Mononuclear cell (primary cell): Measurements from ENCODE around the gene BANF1. TPM values are rescaled to one million over a fixed set of nuclear protein-coding genes. Genes with fewer than 3 reads are reported as not detected.

Experiments
- H3K27me3 ChIP-seq: 2 replicates; pipeline ENCODE4 v1.6.0; 2011; ENCODE audit warnings: low read length, control low read depth; ENCODE audit not compliant: insufficient read depth
- H3K4me1 ChIP-seq: 2 replicates; pipeline ENCODE4 v1.5.1; 2011; ENCODE audit warnings: mild to moderate bottlenecking, low read length, control low read depth; ENCODE audit not compliant: insufficient read depth
- H3K4me3 ChIP-seq: 2 replicates; pipeline ENCODE4 v1.5.1; 2011; ENCODE audit warnings: mild to moderate bottlenecking, low read length, moderate library complexity
- H3K9me3 ChIP-seq: 2 replicates; pipeline ENCODE4 v1.5.1; 2011; ENCODE audit warnings: low read depth, mild to moderate bottlenecking, control low read depth, low read length
- total RNA-seq: library from RNA; depleted of rRNA; stranded (reverse); fragments of >200 nt; gene quantifications from one replicate; pipeline ENCODE4 v1.2.3, GENCODE V29; 2012

BANF1 gene, protein sequence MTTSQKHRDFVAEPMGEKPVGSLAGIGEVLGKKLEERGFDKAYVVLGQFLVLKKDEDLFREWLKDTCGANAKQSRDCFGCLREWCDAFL
- 7.6 TPM for total RNA-seq

DNA sequence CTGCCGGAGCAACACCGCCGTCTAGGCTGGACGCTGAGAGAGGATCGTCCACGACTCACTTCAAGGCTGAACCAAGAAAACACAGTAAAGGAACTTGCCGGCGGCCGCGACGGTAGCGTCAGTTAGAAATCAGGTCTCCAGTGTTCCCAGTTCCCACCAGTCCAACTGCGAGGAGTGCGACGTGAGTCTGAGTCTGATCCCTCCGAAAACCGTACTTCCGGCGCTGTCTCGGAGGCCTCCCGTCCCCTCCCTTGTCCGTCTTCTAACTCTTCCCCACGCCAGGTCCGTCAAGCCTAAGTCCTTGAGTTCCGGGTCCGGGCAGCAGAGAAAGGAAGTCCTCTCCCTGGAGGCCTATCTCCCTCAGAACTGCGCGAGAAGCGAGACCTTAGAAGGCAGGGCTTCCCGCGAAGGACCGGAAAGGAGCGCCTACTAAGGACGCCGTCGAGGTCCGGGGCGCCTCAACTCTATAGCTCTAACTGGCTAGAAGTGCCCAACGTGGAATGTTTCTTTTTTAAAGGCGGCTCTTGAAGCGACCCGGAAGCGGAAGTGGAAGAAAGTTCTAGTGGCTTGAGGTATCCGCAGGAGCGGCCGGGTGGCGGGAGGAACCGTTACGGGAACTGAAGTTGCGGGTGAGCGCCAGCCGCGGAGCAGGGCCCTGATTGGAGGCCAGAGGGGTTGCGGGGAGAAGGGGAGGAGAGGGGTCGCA lies at the start of gene BANF1, which contains the start of gene EIF1AD:
TSS of gene BANF1 (plus strand) at position 562 of the 706 bp plus-strand sequence. CDS start 748 bp downstream, outside the sequence.
TSS of gene EIF1AD (minus strand) at position 216 of the 706 bp plus-strand sequence. CDS start 1,768 bp downstream, outside the sequence.
- peaks cover 26% of the 10 kb centered on the region for H3K4me1 ChIP-seq

DNA sequence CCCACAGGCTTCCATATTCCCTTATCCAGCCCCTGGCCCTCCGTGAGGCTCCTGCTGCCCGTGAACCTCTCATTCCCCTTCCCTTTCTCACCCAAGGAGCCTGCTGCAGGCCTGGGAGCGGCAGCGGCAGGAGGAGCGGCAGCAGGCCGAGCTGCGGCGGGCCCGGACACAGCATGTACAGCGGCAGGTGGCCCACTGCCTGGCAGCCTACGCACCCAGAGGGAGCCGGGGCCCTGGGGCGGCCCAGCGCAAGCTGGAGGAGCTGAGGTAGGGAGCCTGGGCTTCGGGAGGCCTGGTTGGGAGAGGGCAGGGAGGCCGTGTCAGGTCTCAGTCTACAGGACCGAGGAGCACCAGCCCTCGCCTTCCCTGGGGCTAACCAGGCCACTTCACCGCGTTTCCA lies 48.8 kb upstream of the BANF1 start:
- Histone ChIP-seq H3K4me3 (no peak overlapping the region), H3K9me3 (no peaks in the 10 kb centered on the region), H3K4me1 (peaks cover 16% of the 10 kb centered on the region), H3K27me3 (no peaks in the 10 kb centered on the region)

More for the DNA sequence above, at the start of gene BANF1, which contains the start of gene EIF1AD:
- Histone ChIP-seq H3K4me3 (peak within 1 kb of the TSS; percentile 92), H3K9me3 (no peaks in the 10 kb centered on the region), H3K27me3 (no peaks in the 10 kb centered on the region)

DNA sequence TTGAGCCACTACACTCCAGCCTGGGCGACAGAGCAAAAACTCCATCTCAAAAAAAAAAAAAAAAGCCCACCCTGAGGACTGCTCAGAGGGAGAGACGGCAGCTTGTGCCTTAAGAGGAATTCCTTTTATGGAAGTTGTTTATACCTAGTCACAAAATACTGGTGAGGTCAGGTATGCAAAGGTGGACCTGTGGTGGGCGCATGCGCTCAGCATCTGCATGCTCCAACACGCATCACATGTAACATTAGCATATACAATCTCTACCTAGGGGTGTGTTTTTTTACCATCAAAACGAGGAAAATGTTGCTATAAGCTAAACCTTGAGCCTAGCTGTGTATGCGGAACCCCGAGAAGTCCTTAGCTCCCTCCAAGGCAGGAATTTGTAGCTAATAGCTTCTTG lies 47.5 kb upstream of the BANF1 start:
- Histone ChIP-seq H3K4me1 (peaks cover 16% of the 10 kb centered on the region), H3K4me3 (no peak overlapping the region), H3K27me3 (no peaks in the 10 kb centered on the region), H3K9me3 (no peaks in the 10 kb centered on the region)

DNA sequence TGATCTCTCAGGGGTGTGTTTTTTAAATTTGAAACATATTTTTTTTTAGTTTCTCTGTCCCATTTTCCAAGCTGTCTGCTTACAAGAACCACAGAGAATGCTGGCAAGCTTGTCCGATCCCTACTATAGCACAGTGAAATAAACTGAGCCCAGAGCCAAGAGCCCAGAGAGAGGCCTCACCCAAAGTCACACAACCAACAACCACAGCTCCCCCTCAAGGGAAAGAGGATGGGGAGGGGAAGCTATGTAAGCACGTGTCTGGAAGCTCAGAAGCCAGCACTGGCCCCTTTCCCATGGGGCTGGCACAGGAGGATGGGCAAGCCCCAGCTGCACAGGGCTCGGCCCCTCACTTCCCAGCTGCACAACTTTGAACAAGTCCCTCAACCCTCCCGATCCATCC lies 44.0 kb upstream of the BANF1 start:
- Histone ChIP-seq H3K27me3 (no peaks in the 10 kb centered on the region), H3K9me3 (no peaks in the 10 kb centered on the region), H3K4me1 (peaks cover 36% of the 10 kb centered on the region), H3K4me3 (no peak overlapping the region)

DNA sequence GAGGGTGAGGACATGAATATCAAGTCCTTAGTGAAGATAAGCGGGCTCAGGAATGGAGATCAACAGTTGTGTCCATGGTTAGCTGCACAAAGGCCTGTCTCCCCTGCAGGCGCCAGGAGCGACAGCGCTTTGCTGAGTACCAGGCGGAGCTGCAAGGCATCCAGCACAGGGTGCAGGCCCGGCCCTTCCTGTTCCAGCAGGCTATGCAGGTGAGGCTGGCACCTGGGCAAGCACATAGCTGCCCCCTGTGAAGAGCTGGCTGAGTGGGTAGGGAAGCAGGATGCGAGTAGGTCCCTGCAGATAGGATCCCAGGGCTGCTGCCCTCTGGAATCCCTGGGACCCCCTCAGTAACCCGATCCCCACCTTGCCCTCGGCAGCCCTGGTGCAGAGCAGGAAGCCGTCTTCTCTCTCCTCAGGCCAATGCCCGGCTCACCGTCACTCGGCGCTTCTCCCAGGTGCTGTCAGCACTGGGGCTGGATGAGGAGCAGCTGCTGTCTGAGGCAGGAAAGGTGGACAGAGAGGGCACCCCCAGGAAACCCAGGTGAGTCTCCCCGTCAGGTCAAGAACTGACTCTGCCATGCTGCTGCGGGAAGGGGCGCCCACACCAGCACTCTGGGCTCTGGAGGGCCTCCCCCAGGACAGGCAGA lies 43.4 kb upstream of the BANF1 start:
- Histone ChIP-seq H3K27me3 (no peaks in the 10 kb centered on the region), H3K4me3 (no peak overlapping the region), H3K4me1 (peaks cover 42% of the 10 kb centered on the region), H3K9me3 (no peaks in the 10 kb centered on the region)

DNA sequence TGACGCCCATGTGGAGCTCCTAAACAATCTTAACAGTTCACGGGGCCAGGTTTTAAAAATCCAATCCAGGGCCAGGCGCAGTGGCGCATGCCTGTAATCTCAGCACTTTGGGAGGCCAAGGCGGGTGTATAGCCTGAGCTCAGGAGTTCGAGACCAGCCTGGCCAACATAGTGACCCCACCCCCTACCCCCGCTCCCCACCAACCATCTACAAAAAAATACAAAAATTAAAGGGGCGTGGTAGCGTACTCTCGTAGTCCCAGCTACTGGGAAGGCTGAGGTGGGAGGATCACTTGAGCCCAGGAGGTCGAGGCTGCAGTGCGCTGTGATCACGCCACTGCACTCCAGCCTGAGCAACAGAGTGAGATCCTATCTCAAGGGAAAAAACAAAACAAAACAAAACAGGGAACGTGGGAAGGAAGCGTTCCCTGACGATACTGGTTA lies 41.5 kb upstream of the BANF1 start:
- H3K4me3 ChIP-seq, result peak overlapping the region; percentile 98

DNA sequence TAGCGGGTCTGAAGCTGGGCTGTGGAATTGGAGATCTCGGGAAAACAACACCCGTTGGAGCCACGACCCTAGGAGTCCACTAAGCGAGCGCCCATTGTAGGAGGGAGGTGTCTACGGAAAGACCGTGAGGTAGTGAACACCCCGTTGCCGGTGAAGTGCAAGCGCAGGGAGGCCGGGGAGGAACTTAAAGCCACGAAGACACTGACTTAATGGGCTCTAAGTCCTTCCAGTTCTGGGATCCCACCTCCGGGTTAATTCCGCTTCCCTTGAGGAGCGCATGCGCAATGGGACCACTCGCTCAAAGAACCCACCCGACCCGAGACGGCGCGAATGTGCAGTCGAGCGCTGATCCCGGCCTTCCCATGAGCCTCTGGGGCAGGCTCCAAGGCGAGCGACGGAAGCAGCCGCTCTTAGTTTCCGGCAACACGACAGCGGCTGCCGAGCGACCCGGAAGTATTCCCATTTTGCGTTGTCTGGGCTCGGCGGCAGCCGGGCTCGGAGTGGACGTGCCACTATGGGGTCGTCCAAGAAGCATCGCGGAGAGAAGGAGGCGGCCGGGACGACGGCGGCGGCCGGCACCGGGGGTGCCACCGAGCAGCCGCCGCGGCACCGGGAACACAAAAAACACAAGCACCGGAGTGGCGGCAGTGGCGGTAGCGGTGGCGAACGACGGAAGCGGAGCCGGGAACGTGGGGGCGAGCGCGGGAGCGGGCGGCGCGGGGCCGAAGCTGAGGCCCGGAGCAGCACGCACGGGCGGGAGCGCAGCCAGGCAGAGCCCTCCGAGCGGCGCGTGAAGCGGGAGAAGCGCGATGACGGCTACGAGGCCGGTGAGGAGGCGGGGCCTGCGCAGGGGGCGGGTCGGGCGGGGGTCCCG lies 40.8 kb upstream of the BANF1 start, which contains the start of gene SART1:
TSS of gene SART1 (plus strand) at position 468 of the 874 bp plus-strand sequence. CDS start at position 515, 47 bp downstream.
- Histone ChIP-seq H3K4me3 (peak within 1 kb of the TSS; percentile 98), H3K4me1 (peaks cover 47% of the 10 kb centered on the region), H3K9me3 (no peaks in the 10 kb centered on the region), H3K27me3 (no peaks in the 10 kb centered on the region)

More for the DNA sequence above, 41.5 kb upstream of the BANF1 start:
- Histone ChIP-seq H3K4me1 (peaks cover 49% of the 10 kb centered on the region), H3K9me3 (no peaks in the 10 kb centered on the region), H3K27me3 (no peaks in the 10 kb centered on the region)

DNA sequence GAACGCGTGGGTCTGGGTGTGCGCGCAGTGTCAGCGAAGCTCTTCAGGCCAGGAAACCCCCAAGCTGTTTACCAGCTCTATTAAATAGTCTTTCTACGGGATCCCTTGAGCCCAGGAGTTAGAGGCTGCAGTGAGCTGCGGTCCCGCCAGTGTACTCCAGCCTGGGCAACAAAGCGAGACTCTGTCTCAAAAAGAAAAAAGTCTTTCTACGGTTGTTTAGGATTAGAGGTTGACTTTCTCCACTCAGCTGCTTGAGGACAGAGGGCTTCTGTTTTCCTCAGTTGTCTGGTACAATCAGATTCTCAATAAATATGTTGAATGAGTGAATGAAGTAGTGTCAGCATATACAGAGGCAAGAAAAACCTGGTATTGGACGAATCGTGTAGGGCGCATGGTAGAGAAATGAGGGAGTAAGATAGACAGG lies 40.1 kb upstream of the BANF1 start:
- Histone ChIP-seq H3K4me3 (peak overlapping the region; percentile 98), H3K27me3 (no peaks in the 10 kb centered on the region), H3K9me3 (no peaks in the 10 kb centered on the region), H3K4me1 (peaks cover 41% of the 10 kb centered on the region)

DNA sequence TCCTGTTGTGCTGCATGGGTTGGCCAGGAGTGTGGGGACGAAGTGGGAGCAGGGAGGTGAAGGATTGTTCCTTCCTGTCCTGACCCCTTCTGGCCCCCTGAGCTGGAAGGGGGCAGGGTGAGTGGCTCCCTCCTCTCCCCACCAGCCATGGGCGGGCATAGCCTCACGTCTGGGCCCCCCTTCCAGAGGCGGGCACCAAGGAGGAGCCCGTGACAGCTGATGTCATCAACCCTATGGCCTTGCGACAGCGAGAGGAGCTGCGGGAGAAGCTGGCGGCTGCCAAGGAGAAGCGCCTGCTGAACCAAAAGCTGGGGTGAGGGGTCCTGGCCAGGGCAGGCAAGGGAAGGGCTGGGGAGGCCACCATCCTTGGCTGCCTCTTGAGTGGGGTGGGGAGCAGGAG lies 37.4 kb upstream of the BANF1 start:
- Histone ChIP-seq H3K27me3 (no peaks in the 10 kb centered on the region), H3K4me1 (peaks cover 46% of the 10 kb centered on the region)

DNA sequence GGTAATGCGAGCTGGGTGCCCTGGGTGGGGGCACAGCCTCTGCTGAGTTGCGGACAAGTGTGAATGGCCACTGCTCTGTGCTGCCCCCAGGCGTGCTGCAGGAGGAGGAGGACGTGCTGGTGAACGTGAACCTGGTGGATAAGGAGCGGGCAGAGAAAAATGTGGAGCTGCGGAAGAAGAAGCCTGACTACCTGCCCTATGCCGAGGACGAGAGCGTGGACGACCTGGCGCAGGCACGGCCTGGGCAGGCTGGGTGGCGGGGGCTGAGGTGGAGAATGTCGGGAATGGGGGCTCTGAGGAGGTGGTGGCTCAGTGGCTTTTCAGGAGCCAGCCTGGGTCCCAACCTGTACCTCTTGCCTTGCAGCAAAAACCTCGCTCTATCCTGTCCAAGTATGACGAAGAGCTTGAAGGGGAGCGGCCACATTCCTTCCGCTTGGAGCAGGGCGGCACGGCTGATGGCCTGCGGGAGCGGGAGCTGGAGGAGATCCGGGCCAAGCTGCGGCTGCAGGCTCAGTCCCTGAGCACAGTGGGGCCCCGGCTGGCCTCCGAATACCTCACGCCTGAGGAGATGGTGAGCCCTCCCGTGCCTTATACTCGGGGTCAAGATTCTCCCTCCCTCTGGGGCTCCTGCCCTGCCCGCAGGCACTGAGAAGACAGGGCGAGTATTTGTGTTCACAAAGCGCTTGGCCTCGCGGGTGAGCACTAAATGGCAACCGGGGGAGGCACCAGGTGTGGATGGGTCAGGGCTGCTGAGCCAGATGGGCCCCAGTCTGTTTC lies 36.1 kb upstream of the BANF1 start:
- no peak overlapping the region for H3K4me3 ChIP-seq
- H3K9me3 ChIP-seq, result no peaks in the 10 kb centered on the region
- peaks cover 45% of the 10 kb centered on the region for H3K4me1 ChIP-seq
- H3K27me3 ChIP-seq, result no peaks in the 10 kb centered on the region

More for the DNA sequence above, 37.4 kb upstream of the BANF1 start:
- H3K4me3 ChIP-seq, result no peak overlapping the region
- H3K9me3 ChIP-seq, result no peaks in the 10 kb centered on the region

DNA sequence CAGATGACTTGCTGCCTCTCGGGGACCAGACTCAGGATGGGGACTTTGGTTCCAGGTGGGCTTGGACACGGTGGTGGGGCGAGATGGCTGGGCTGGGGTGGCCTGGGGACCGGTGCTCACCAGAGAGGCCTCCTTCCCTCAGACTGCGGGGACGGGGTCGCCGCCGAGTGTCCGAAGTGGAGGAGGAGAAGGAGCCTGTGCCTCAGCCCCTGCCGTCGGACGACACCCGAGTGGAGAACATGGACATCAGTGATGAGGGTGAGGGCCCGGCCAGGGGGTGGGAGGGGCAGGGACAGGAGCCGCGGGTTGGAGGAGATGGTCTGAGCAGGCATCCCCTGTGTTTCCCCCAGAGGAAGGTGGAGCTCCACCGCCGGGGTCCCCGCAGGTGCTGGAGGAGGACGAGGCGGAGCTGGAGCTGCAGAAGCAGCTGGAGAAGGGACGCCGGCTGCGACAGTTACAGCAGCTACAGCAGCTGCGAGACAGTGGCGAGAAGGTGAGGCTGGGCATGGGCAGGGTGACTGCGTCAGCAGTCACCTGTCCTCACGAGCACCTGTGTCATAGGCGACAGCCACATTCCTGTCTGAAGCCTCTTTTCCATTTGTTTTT lies 34.9 kb upstream of the BANF1 start:
- H3K27me3 ChIP-seq, result no peaks in the 10 kb centered on the region
- no peak overlapping the region for H3K4me3 ChIP-seq
- no peaks in the 10 kb centered on the region for H3K9me3 ChIP-seq
- peaks cover 41% of the 10 kb centered on the region for H3K4me1 ChIP-seq

DNA sequence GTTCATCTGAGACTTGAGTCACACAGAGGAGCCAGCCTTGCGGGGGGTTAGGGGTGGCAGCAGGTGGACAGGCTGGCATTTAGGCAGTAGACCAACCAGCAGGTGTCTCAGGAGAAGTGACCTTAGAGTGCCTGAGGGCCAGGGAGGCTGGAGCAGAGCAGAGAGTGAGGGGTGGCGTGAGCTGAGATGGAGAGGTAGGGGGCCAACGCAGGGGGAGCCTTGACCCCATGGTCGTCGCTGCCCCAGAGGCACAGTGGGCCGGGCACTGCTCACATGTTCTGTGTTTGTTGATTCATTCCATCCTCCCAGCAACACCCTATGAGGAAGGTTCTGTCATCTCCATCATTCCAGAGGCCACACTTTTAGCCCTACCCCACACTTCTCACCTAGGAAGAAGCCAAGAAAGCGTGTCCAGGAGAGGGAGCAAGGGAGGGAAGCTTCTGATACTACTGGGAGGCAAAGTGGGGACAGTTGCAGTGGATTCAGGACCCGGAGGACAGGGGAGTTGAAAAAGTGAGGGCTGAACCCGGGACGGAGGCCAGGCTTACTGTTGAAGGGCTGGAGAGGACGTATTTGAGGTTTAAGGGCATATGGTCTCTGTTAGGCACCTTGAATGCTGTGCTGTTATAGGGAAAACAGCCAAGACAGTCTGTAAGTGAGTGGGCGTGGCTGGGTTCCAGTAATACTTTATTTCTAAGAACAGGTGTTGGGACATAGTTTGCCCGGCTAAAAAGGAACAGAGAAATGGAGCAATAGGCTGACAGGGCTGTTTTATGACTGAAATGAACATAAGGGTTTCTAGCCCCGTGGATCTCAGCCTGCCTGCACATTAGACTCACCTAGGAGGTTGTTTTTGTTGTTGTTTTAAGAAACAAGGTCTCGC lies 33.5 kb upstream of the BANF1 start:
- H3K4me1 ChIP-seq, result peaks cover 27% of the 10 kb centered on the region
- H3K9me3 ChIP-seq, result no peaks in the 10 kb centered on the region
- no peaks in the 10 kb centered on the region for H3K27me3 ChIP-seq
- H3K4me3 ChIP-seq, result no peak overlapping the region

DNA sequence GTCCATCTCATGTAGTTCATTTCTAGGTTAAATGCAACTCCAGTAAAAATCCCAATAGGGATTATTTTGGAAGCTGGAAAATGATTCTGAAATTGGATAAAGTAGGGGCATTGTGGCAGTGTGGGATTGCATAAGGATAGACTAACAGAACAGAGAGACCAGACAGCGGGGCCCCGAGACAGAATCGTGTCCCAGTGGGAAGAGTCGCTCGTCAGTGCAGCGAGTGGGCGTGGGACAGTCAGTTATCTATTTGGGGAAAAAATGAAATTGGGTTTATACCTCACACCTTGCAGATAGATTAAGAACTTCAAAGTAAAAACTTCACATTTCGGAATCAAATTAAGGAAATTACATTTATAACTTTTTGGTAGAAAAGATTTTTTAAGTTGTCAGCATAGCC lies 30.2 kb upstream of the BANF1 start:
- peaks cover 19% of the 10 kb centered on the region for H3K4me1 ChIP-seq

More for the DNA sequence above, 30.2 kb upstream of the BANF1 start:
- H3K9me3 ChIP-seq, result no peaks in the 10 kb centered on the region
- H3K27me3 ChIP-seq, result no peaks in the 10 kb centered on the region
- H3K4me3 ChIP-seq, result no peak overlapping the region
